HG02798 (cell line): ENCODE data around the gene ZG16B.

Experiments used
- ATAC-seq: cut with Tn5 transposase; IDR thresholded peaks from one replicate; pipeline ENCODE4 v1.9.1; 2021; ENCODE audit warnings: mild to moderate bottlenecking; ENCODE audit not compliant: unreplicated experiment, poor library complexity

ZG16B gene

DNA sequence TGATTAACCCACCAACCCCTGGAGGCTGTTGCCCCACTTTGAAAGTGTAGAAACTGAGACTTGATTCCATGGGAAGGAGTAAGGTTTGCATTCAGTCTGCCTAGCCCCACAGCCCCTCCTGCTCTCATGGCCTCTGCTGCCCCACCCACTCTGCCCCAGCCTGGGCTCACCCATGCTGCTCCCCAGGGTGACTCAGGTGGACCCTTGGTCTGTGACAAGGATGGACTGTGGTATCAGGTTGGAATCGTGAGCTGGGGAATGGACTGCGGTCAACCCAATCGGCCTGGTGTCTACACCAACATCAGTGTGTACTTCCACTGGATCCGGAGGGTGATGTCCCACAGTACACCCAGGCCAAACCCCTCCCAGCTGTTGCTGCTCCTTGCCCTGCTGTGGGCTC lies 25.4 kb upstream of the ZG16B start:
- no peak for ATAC-seq

- no peak for ATAC-seq
Observed at GRCh38 chr16:2806286-2806685, 23.8 kb upstream of the ZG16B start.

- ATAC-seq = no peak
Observed at GRCh38 chr16:2808181-2808580, 21.9 kb upstream of the ZG16B start.

GRCh38 chr16:2809149-2809760 lies 20.8 kb upstream of the ZG16B start:
- no peak for ATAC-seq

DNA sequence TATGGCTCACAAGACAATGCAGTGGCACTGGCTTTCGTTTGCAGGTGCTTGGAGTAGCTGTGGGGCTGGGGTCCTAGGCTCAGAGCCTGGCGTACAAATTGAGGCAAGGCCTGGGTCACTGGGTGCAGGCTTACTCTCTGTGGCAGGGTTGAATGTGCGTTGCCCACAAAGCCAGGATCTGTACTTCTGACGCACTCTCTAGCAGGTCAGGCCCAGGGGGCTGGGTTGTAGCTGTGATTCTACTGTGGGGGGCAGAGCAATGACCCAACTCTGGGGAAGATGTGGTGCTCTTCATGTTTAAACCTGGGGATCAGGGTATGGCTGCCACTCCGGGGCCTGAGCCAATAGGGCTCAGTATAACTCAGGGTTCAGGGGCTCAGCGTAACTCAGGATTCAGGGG lies 19.5 kb upstream of the ZG16B start:
- no peak for ATAC-seq

- ATAC-seq = no peak
Observed at GRCh38 chr16:2811703-2812471, 18.2 kb upstream of the ZG16B start.

- ATAC-seq = no peak
Observed at GRCh38 chr16:2813771-2814221, 16.3 kb upstream of the ZG16B start.

DNA sequence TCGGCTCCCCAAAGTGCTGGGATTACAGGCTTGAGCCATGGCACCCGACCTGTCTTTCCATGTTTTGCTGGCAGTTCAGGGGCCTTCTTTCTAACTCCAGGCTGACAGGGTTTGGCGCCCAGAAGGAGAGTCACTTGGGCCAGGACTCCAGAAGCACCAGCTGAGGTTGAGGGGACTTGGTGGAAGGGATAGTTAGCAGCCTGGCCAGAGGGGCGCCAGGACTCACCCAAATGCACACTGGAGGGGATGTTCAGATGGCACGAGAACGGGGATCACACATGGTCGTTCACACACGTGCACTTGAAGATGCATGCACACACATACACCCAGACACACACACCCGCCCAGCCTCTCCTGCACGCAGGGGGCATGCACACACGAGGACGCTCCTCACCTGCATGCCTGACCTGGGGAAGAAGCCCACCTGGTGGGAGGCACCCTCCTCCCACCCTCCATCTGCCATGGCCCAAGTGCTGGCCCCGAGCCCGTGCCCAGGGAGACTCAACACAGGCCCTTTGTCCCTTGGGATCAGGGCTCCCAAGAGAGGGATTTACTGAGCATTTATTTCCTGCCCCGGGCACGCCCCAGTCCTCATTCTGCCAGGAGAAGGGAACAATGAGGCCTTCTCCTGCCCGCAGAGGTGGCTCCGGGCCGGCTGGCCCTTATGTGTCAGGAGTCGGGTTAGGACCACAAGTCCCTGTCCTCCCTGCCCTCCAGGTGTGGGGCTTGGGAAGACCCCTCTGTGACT lies 15.4 kb upstream of the ZG16B start:
- ATAC-seq = no peak

GRCh38 chr16:2815299-2815771 lies 14.8 kb upstream of the ZG16B start:
- ATAC-seq = no peak

DNA sequence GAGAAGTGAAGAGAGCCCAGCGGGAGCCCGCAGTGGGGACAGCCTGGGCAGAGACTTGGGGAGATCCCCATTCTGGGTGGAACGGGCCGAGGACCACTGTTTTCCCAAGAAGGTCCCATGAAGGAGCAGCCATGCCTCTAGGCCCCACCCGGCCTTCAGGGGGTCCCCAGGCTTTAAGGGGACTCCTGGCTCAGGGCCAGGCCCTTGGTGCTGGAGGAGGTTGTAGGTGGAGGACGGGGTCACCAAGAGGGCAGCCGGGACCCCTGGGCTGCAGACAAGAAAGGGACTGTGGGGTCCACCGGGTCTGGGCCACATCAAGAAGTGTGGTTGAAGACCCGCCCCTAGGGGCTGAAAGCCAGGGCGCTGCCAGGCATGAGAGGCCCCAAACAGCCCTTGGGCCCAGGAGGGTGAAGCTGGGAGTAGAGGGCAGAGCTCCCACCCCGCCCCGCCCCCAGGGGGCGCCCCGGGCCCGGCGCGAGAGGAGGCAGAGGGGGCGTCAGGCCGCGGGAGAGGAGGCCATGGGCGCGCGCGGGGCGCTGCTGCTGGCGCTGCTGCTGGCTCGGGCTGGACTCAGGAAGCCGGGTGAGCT lies 13.3 kb upstream of the ZG16B start, which contains the start of gene PRSS21:
Gene PRSS21, plus strand, starts transcription at position 487 of the 589 bp plus-strand sequence. Its CDS starts 32 bp downstream, at position 519.
- ATAC-seq = no peak

DNA sequence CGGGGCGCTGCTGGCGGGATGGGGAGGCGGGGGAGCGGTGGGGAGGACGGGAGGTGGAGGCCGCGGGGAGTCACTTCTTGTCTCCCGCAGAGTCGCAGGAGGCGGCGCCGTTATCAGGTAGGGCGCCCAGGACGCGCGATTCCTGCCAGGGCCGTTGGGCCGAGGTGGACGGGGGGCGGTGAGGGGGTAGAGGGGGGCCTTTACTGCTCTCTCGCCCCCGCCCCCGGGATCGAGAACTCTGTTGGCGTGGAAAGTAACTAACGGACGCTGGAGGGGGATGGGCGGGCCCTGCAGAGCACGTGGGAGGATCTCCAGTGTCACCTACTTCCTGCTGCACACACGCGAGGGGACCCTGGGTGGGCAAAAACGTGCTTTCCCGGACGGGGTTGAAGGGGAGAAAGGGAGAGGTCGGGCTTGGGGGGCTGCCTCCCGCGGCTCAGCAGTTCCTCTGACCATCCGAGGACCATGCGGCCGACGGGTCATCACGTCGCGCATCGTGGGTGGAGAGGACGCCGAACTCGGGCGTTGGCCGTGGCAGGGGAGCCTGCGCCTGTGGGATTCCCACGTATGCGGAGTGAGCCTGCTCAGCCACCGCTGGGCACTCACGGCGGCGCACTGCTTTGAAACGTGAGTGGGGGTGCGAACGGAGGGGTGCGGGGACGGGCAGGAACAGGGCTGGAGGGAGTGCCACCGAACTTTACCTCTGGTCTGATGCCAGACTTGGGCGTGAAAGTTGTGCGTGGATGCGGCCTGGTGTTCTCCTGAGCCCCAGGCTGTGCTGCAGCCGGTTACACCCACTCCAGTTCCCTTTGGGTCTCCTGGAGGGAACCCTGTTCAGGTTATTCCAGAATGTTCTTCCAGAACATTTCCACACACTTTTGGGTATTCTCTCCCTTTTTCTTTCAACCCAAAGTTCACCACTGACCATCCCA lies 12.5 kb upstream of the ZG16B start:
- ATAC-seq = no peak

GRCh38 chr16:2818272-2818876 lies 11.7 kb upstream of the ZG16B start:
- ATAC-seq = no peak

GRCh38 chr16:2819179-2819938 lies 10.7 kb upstream of the ZG16B start:
- ATAC-seq = no peak

GRCh38 chr16:2819939-2820835 lies 9.9 kb upstream of the ZG16B start:
- ATAC-seq = no peak

- no peak for ATAC-seq
Observed at GRCh38 chr16:2820836-2821486, 9.1 kb upstream of the ZG16B start.

DNA sequence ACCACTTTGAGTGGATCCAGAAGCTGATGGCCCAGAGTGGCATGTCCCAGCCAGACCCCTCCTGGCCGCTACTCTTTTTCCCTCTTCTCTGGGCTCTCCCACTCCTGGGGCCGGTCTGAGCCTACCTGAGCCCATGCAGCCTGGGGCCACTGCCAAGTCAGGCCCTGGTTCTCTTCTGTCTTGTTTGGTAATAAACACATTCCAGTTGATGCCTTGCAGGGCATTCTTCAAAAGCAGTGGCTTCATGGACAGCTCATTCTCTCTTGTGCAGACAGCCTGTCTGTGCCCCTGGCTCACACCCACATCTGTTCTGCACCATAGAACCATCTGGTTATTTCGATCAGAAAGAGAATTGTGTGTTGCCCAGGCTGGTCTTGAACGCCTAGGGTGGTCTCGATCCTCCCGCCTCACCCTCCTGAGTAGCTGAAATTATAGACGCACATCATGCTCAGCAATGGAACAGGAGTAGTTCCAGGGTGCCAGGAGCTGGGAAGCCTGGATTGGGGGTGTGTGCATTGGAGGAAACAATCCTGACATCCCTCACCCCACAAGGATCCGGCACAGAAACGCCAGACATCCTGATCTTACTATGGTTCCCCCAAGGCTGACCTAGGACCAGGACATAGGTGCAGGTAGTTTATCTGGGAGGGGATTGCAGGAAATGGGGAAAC lies 8.5 kb upstream of the ZG16B start:
- no peak for ATAC-seq

- no peak for ATAC-seq
Observed at GRCh38 chr16:2822158-2822495, 8.0 kb upstream of the ZG16B start.
